Coronary artery (tissue), 2 donors: Measurements from ENCODE around the gene RNASE12.
"Not testable (repeated sequence)": the region's sequence is repeated elsewhere in the genome, so short reads cannot be mapped to it uniquely, and the experiment has no call there.

Experiments
- DNase-seq: peaks from one replicate; pipeline ENCODE4 v3.0.0-alpha.2; 2017; ENCODE audit warnings: low spot score
- H3K27ac ChIP-seq, 2 donors: fragments of 200-600 bp; sonication (generic); one replicate each; pipeline ENCODE4 v1.5.1; 2016 to 2019
- H3K4me3 ChIP-seq: fragments of 200-600 bp; sonication (generic); 2 replicates; pipeline ENCODE4 v1.5.1; 2016; ENCODE audit warnings: mild to moderate bottlenecking, moderate library complexity
- TF ChIP-seq, protein P1 (sequence below): fragments of 200-600 bp; sonication (generic); IDR thresholded peaks from one replicate; pipeline ENCODE4 v1.5.1; 2019; ENCODE audit warnings: antibody characterized with exemption

Gene RNASE12

DNA sequence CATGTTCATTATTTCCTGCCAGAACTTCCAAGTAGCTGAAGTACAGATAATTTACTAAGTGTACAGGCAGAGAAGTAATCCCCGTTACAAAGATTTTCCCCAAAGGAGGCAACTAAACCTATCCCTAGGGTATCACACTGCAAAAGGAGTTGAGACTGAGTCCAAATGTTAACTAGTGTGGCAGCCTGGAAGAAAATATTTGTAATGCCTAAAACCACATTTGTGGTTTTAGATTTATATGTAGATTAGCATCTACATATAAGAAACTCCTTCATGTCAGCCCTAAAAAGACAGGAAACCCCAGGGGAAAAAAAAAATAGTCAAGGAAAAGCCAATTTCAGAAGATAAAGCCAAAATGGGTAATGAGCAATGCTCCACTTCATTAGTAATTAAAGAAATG is 1.4 kb upstream of the RNASE12 start:
- no peak overlapping the region for H3K4me3 ChIP-seq
- no peak overlapping the region for H3K27ac ChIP-seq
- TF ChIP-seq, protein P1, sequence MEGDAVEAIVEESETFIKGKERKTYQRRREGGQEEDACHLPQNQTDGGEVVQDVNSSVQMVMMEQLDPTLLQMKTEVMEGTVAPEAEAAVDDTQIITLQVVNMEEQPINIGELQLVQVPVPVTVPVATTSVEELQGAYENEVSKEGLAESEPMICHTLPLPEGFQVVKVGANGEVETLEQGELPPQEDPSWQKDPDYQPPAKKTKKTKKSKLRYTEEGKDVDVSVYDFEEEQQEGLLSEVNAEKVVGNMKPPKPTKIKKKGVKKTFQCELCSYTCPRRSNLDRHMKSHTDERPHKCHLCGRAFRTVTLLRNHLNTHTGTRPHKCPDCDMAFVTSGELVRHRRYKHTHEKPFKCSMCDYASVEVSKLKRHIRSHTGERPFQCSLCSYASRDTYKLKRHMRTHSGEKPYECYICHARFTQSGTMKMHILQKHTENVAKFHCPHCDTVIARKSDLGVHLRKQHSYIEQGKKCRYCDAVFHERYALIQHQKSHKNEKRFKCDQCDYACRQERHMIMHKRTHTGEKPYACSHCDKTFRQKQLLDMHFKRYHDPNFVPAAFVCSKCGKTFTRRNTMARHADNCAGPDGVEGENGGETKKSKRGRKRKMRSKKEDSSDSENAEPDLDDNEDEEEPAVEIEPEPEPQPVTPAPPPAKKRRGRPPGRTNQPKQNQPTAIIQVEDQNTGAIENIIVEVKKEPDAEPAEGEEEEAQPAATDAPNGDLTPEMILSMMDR = no peak
- no peak for DNase-seq

DNA sequence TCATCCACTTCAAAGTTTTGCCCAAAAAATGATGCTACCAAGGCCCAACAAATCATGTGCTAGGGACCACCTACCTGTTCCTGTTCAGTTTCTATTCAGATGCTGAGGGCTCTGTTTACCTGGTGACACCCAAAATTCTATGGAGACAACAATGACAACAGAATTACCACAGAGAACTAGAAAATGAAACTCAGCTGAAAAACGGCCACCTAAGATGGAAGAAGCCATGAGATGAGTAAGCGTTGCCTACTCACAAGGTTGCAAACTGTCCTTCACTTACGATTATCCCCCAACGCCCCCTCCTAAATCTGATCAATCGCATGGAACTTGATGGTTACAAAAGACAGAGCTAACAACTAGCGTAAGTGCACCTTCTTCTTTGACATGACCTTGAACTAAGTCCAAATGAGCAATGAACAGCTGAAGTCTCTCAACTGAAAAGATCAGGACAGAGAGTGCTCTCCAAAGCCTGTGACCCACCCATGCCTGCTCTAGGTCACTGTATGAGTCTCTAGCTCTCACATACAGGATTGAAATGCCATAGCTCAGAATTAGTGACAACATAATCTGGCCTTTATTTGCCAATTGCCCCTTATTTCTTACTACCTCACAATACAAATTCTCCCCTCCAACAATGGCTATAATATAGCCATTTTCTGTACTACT is 3.6 kb downstream of the RNASE12 start, which contains the start of gene RNASE11:
RNASE11 (minus strand) TSS at position 513 of the 666 bp plus-strand sequence.
- no peak within 1 kb of the TSS for H3K4me3 ChIP-seq
- TF ChIP-seq, protein P1 = no peak
- no peak for DNase-seq
- H3K27ac ChIP-seq = no peak within 1 kb of the TSS

DNA sequence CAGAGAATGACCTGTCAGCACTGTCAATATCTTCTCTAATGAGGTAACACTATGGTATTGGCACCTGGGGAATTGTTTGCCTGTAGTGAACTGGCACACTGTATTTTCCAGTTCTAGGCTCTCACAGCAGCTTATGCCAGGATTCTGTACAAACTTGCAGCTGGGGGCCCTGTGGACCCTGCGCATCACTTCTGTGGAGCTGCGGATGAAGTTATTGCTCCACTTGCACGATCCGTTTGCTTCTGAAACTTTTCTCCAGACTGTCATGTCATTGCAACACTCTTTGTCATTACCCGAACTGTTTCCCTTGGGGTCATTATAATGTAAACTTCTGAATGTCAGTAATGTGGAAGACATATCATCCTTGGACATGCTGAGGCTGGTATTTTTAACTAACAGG is 7.3 kb downstream of the RNASE12 start:
- DNase-seq = no peak
- Histone ChIP-seq H3K4me3 (no peak overlapping the region), H3K27ac (no peak overlapping the region)
- TF ChIP-seq, protein P1 = no peak

DNA sequence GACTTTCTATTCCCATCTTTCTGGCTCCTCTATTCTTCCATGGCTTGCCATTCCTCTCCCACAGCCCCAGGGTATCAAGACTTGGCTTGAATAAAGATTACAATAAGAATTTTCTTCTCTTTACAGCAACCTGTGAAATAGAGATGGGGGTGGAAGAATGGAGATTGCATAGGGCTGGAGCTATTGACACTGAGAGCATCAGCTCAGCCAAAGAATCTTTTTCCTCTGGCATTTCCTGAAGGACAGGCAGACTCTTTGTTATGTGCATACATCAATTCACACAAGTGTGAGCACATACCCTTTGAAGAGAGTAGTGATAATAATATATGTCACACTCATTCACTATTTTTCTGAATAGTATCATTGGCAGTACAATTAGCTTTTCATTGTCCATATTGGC is 8.0 kb downstream of the RNASE12 start:
- Histone ChIP-seq H3K27ac (no peak overlapping the region), H3K4me3 (no peak overlapping the region)
- no peak for DNase-seq
- TF ChIP-seq, protein P1 = no peak

DNA sequence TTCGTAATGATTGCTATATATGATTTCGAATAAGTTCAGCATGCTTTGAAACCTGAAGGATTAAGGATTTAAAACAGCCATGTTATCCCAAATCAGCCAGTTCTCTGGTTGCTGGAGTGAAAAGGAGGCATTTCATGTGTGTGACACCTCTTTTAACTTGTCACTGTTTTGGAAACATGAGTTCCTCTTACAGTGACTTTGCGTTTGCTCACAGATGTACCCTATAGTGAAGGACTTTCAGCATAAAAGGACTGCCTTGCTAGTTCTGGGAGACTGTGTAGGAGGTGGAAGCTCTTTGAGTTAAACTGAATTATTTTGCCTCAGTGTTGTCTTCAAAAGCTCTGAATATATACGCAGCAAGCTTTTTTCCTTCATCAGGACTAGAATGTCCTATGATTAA is 10.9 kb downstream of the RNASE12 start:
- DNase-seq = no peak
- TF ChIP-seq, protein P1 = no peak
- no peak overlapping the region for H3K27ac ChIP-seq
- H3K4me3 ChIP-seq = no peak overlapping the region

DNA sequence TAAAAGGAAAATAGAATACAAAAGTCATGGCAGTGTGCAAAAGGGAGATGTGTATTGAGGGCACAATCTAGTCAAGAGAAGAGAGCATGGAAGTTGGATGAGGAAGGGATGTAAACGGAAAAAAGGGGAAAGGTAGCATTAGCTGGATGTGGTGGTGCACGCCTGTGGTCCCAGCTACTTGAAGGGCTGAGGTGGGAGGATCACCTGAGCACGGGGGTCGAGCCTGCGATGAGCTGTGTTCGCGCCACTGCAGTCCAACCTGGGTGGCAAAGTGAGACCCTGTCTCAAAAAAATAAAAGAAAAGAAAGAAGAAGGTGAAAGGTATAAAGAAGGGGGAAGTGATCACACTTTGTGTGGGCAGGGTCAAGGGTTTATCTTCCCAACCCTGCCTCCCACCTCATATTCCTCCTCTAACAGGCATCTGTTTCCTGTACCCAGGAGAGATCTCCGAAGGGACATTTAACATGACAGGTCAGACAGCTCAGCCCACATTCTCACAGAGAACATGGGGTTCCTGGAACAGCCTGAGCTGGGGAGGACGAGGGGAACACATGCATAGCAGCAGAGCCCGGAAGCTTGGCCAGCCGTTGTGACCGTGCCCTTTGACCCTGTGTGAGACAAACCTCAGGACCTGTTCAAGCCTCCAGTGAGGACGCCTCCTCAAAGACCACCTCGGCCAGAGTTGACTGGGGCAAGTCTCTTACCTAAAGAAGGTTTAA is 12.2 kb downstream of the RNASE12 start:
- H3K4me3 ChIP-seq = no peak overlapping the region
- DNase-seq = no peak
- TF ChIP-seq, protein P1 = no peak
- no peak overlapping the region for H3K27ac ChIP-seq

DNA sequence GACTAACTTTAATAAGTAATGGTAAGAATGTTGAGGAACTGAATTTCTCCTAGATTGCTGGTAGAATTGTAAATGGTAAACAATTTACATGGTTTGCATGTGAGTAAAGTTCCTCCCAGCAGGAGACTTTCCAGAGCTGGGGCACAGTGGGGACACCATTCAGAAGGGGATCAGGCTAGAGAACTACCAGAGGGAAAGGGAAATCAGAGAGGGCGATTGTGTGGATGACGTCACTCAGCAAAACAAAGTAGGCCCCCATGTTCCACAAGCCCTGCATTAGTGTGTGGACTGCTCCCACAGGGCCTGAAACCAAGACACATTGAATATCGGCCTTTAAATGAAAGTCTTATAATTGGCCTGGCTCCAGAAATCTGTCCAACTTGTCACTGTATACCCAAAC is 12.9 kb downstream of the RNASE12 start:
- H3K27ac ChIP-seq = no peak overlapping the region
- TF ChIP-seq, protein P1 = no peak
- no peak overlapping the region for H3K4me3 ChIP-seq
- no peak for DNase-seq

DNA sequence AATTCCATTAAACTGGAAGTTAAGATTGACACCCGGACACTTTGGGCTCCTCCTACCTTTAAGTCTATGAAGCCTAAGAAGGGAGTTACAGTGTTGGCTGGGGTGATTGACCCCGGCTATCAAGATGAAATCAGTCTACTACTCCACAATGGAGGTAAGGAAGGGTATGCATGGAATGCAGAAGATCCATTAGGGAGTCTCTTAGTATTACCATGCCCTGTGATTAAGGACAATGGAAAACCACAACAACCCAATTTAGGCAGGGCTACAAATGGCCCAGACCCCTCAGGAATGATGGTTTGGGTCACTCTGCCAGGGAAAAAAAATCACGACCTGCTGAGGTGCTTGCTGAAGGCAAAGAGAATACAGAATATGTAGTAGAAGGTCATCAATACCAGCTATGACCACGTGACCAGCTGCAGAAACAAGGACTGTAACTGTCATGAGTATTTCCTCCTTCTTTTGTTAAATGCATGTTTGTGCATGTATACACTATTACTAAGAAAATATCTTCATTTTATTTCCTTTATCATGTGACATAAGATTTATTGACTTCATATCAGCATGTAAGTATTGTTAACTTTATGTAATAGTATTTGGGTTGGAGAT is 18.7 kb downstream of the RNASE12 start:
- DNase-seq = not testable (repeated sequence)

DNA sequence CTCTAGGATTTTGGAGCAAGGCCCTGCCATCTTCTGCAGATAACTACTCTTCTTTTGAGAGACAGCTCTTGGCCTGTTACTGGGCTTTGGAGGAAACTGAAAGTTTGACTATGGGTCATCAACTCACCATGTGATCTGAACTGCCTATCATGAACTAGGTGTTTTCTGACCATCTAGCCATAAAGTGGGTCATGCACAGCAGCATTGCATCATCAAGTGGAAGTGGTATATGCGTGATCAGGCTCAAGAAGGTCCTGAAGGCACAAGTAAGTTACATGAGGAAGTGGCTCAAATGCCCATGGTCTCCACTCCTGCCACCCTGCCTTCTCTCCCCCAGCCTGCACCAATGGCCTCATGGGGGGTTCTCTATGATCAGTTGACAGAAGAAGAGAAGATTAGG is 20.5 kb downstream of the RNASE12 start:
- not testable (repeated sequence) for H3K4me3 ChIP-seq, H3K27ac ChIP-seq, DNase-seq

More for the DNA sequence above, 18.7 kb downstream of the RNASE12 start:
- not testable (repeated sequence) for H3K4me3 ChIP-seq, H3K27ac ChIP-seq

DNA sequence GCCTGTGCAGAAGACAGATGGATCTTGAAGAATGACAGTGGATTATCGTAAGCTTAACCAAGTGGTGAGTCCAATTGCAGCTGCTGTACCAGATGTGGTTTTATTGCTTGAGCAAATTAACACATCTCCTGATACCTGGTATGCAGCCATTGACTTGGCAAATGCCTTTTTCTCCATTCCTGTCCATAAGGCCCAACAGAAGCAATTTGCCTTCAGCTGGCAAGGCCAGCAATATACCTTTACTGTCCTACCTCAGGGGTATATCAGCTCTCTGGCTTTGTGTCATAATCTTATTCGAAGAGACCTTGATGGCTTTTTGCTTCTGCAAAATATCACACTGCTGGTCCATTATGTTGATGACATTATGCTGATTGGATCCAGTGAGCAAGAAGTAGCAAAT is 21.3 kb downstream of the RNASE12 start:
- not testable (repeated sequence) for H3K27ac ChIP-seq, H3K4me3 ChIP-seq, DNase-seq
